OCI-M2 (cell line): ENCODE data around the gene FAM83F.
"Not testable (repeated sequence)": the region's sequence is repeated elsewhere in the genome, so short reads cannot be mapped to it uniquely, and the experiment has no call there.

Experiments used
- DNase-seq: peaks from one replicate; lab custom pipeline; 2025; ENCODE audit not compliant: unreplicated experiment; lab: John Stamatoyannopoulos, UW

Gene FAM83F

GRCh38 chr22:40014667-40015248 is 20.0 kb downstream of the FAM83F start:
- DNase-seq: no peak

- DNase-seq: no peak
Measured at GRCh38 chr22:40015358-40015976, 20.7 kb downstream of the FAM83F start.

GRCh38 chr22:40018051-40018450 is 23.3 kb downstream of the FAM83F start:
- no peak for DNase-seq

GRCh38 chr22:40019100-40019499 is 24.3 kb downstream of the FAM83F start:
- no peak for DNase-seq

GRCh38 chr22:40020956-40021355 is 26.2 kb downstream of the FAM83F start:
- DNase-seq: no peak

- no peak for DNase-seq
Measured at GRCh38 chr22:40021401-40022000, 26.7 kb downstream of the FAM83F start.

GRCh38 chr22:40022536-40023240 is 27.9 kb downstream of the FAM83F start:
- no peak for DNase-seq

GRCh38 chr22:40023341-40023841 is 28.6 kb downstream of the FAM83F start:
- DNase-seq: no peak

- no peak for DNase-seq
Measured at GRCh38 chr22:40024201-40025061, 29.7 kb downstream of the FAM83F start.

- DNase-seq: not testable (repeated sequence)
Measured at GRCh38 chr22:40025062-40025379, 30.3 kb downstream of the FAM83F start.

- no peak for DNase-seq
Measured at GRCh38 chr22:40025856-40026255, 31.1 kb downstream of the FAM83F start.

- no peak for DNase-seq
Measured at GRCh38 chr22:40026641-40027040, 31.9 kb downstream of the FAM83F start.

- DNase-seq: no peak
Measured at GRCh38 chr22:40027191-40028097, 32.7 kb downstream of the FAM83F start.

- no peak for DNase-seq
Measured at GRCh38 chr22:40028098-40028425, 33.3 kb downstream of the FAM83F start.

- DNase-seq: no peak
Measured at GRCh38 chr22:40029189-40029890, 34.6 kb downstream of the FAM83F start.

GRCh38 chr22:40030026-40030757 is 35.4 kb downstream of the FAM83F start:
- DNase-seq: no peak

- DNase-seq: no peak
Measured at GRCh38 chr22:40030758-40031095, 36.0 kb downstream of the FAM83F start.

GRCh38 chr22:40031766-40032470 is 37.2 kb downstream of the FAM83F start:
- DNase-seq: no peak
